Measurements from ENCODE around the gene TMSB15A.
"Not testable (repeated sequence)": the region's sequence is repeated elsewhere in the genome, so short reads cannot be mapped to it uniquely, and the experiment has no call there.

DNA sequence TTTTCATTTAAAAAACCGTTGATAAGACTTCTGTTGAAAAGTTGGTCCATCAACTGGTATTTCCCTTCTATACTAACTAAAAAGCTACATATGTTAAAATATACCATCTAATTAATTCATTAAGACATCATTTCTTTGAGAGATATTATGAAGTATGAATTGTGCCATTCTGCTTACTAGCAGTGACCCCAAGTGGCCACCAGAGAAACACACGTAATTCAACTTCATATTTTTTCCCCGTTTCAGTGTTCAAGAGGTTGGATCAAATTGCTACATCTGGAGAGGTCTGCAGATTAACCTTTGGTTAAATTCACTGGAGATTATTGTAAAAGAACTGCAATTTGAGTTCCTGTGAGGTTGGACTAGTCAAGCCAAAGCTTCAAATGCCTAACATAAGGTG, 46.3 kb downstream of the TMSB15A start:
- not testable (repeated sequence) for TF ChIP-seq RAD21 (IDR thresholded peaks at IDR 0.05 in 1 of 2, conservative IDR thresholded peaks at IDR 0.05 in 1 of 2; ENCODE audit: low read depth in 2 of 2, low read length in 2 of 2); NANOG (IDR thresholded peaks at IDR 0.05; ENCODE audit: insufficient read depth, low read depth, low read length, poor library complexity, severe bottlenecking); RXRA (IDR thresholded peaks at IDR 0.05; ENCODE audit: insufficient read depth, low read depth, low read length)
- TF ChIP-seq, protein P1, sequence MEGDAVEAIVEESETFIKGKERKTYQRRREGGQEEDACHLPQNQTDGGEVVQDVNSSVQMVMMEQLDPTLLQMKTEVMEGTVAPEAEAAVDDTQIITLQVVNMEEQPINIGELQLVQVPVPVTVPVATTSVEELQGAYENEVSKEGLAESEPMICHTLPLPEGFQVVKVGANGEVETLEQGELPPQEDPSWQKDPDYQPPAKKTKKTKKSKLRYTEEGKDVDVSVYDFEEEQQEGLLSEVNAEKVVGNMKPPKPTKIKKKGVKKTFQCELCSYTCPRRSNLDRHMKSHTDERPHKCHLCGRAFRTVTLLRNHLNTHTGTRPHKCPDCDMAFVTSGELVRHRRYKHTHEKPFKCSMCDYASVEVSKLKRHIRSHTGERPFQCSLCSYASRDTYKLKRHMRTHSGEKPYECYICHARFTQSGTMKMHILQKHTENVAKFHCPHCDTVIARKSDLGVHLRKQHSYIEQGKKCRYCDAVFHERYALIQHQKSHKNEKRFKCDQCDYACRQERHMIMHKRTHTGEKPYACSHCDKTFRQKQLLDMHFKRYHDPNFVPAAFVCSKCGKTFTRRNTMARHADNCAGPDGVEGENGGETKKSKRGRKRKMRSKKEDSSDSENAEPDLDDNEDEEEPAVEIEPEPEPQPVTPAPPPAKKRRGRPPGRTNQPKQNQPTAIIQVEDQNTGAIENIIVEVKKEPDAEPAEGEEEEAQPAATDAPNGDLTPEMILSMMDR (IDR thresholded peaks at IDR 0.05; ENCODE audit: control extremely low read depth in 1 of 3, insufficient read depth in 1 of 3, low read depth in 1 of 3, low read length in 3 of 3): not testable (repeated sequence)

Data from H1 (cell line).